ENCODE measurements around the gene ANP32A. TPM values are rescaled to one million over a fixed set of nuclear protein-coding genes. Genes with fewer than 3 reads are reported as not detected.

ANP32A gene
- total RNA-seq, 5 donors from 2014 or later (not counting 1 experiment from before 2014, with no cell fraction given), result 93.2 to 123 (median 116) TPM

GRCh38 chr15:68778876-68779275, 41.8 kb downstream of the ANP32A start:
- H3K27me3 ChIP-seq (replicated peaks in 1 of 2; ENCODE audit: control insufficient read depth in 2 of 2, extremely low read depth in 1 of 2, insufficient read depth in 2 of 2, low read length in 1 of 2), result no peaks in the 10 kb centered on the region
- ChIA-PET POLR2A (no interaction called here), CTCF (no interaction called here)
- DNase-seq (no peak), ATAC-seq (replicated peaks in 1 of 4) (no peak)
- H3K4me3 ChIP-seq (ENCODE audit: control insufficient read depth in 1 of 2, extremely low read depth in 1 of 2, low read length in 1 of 2), result no peak overlapping the region
- H3K9me3 ChIP-seq, result no peaks in the 10 kb centered on the region
- 90% methylated on average over 2 of the region's 9 CpGs for WGBS (ENCODE audit: insufficient coverage)
- no peaks in the 10 kb centered on the region for H3K27me3 Mint-ChIP-seq
- H3K36me3 ChIP-seq (ENCODE audit: control insufficient read depth in 2 of 2, extremely low read depth in 1 of 2, insufficient read depth in 1 of 2, low read length in 1 of 2), result peaks cover 4 to 33% of the 10 kb centered on the region in 2 donors
- no peak overlapping the region for H3K27ac Mint-ChIP-seq
- H3K4me1 ChIP-seq (ENCODE audit: control insufficient read depth in 1 of 2, extremely low read depth in 1 of 2, insufficient read depth in 2 of 2, low read length in 2 of 2), result peaks cover 13 to 23% of the 10 kb centered on the region in 2 experiments
- peaks cover 35% of the 10 kb centered on the region for H3K36me3 Mint-ChIP-seq
- H3K9me3 Mint-ChIP-seq, result no peaks in the 10 kb centered on the region
- H3K27ac ChIP-seq (ENCODE audit: low read length), result no peak overlapping the region
- peaks cover 21 to 24% (median 21%) of the 10 kb centered on the region in 3 donors for H3K4me1 Mint-ChIP-seq
- H3K4me3 Mint-ChIP-seq, result no peak overlapping the region

DNA sequence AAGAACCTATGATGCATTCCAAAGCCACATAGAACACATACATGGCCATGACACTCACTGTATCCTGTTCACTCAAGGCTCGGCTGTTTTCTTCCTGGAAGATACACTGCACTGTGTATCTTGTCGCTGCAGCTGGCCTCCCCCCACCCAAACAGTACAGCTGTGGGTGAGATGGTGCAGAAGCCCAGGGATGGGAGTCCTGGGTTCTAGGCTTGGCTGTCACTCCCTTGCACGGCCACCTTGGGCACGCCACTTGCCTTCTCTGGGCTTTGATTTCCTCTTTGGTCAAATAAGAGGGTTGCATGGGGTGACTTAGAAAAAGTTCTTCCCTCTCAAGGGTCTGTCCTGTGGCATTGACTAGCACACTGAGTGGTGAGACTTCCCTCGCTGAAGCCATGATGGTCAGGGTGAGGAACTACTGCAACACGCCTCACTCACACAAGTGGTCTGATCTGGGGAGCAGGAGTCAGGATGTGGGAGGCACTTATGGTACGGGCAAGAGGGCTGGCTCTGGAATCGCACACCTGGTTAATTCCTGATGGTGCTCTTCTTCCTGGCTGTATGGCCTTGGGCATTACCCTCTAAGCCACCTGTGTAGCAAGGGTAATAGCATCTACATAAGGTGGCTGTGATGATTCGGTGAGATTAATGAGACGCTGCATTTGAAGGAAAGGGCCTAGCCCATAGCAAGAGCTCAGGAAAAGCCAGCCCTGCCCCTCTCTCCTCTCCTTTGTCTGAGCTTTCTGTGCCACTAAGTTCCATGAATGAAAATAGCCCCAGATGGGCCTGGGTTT, 44.0 kb downstream of the ANP32A start:
- peaks cover 22% of the 10 kb centered on the region for H3K36me3 Mint-ChIP-seq
- H3K9me3 Mint-ChIP-seq, result no peaks in the 10 kb centered on the region
- no peak overlapping the region for H3K27ac ChIP-seq (ENCODE audit: low read length)
- no peak for ATAC-seq (replicated peaks in 1 of 4)
- H3K27ac Mint-ChIP-seq, result peak overlapping the region in 1 of 2 donors; percentile 13
- no peak overlapping the region for H3K4me3 Mint-ChIP-seq
- H3K4me3 ChIP-seq (ENCODE audit: control insufficient read depth in 1 of 2, extremely low read depth in 1 of 2, low read length in 1 of 2), result no peak overlapping the region
- H3K4me1 Mint-ChIP-seq, result peaks cover under 1 to 2% (median under 1%) of the 10 kb centered on the region in 3 donors
- no peak for DNase-seq
- no peaks in the 10 kb centered on the region for H3K9me3 ChIP-seq
- WGBS (ENCODE audit: insufficient coverage), result 87% methylated on average over 5 of the region's 10 CpGs
- ChIA-PET POLR2A (no interaction called here), CTCF (no interaction called here)
- H3K36me3 ChIP-seq (ENCODE audit: control insufficient read depth in 2 of 2, extremely low read depth in 1 of 2, insufficient read depth in 1 of 2, low read length in 1 of 2), result peaks cover 0 to 21% of the 10 kb centered on the region in 2 donors
- no peaks in the 10 kb centered on the region for H3K27me3 Mint-ChIP-seq
- H3K4me1 ChIP-seq (ENCODE audit: control insufficient read depth in 1 of 2, extremely low read depth in 1 of 2, insufficient read depth in 2 of 2, low read length in 2 of 2), result peaks cover 2 to 4% of the 10 kb centered on the region in 2 experiments
- H3K27me3 ChIP-seq (replicated peaks in 1 of 2; ENCODE audit: control insufficient read depth in 2 of 2, extremely low read depth in 1 of 2, insufficient read depth in 2 of 2, low read length in 1 of 2), result no peaks in the 10 kb centered on the region

DNA sequence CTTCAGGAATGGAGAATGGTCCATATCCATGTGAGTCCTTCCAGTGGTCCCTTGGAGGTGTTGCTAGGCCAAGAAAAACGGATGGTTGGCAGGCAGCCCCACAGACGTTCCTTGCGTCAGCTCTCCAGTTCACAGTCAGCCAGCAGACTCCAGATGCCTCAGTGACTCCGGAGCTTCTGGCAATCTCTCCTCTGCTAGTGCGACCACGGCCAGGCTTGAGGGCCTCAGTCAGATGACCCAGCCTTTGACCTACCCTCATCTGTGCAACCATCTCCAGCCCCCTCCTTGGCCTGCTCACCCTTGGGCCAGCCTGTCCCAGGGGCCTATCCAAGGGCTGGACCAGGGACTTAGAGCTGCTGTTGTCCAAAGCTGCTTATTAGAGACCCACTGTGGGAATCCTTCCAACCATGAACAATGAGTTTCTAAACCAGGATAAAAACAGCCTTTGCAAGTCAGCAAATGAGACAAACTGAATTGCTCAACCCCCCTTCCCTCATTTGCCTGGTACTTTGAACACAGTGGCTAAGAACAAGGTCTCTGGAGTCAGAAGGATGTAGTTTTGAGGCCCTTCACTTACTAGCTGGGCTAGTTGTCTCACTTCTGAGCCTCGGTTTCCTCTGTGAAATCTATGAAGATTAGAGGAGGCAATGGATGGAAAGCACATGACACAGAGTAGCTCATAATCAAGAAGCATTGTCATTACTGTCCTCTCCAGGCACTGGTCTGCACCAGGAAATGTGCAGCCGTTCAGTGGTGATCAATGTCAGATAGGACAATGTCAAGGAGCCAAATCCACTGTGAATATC, 44.8 kb downstream of the ANP32A start:
- Mint-ChIP-seq H3K4me1 (no peaks in the 10 kb centered on the region), H3K9me3 (no peaks in the 10 kb centered on the region), H3K4me3 (no peak overlapping the region), H3K27me3 (no peaks in the 10 kb centered on the region), H3K27ac (peak overlapping the region in 1 of 2 donors; percentile 12), H3K36me3 (peaks cover 21% of the 10 kb centered on the region)
- H3K4me3 ChIP-seq (ENCODE audit: control insufficient read depth in 1 of 2, extremely low read depth in 1 of 2, low read length in 1 of 2), result no peak overlapping the region
- DNase-seq, result no peak
- CTCF ChIA-PET, result no interaction called here
- H3K4me1 ChIP-seq (ENCODE audit: control insufficient read depth in 1 of 2, extremely low read depth in 1 of 2, insufficient read depth in 2 of 2, low read length in 2 of 2), result no peaks in the 10 kb centered on the region
- 85% methylated on average over 7 of the region's 8 CpGs for WGBS (ENCODE audit: insufficient coverage)
- no peak overlapping the region for H3K27ac ChIP-seq (ENCODE audit: low read length)
- no peaks in the 10 kb centered on the region for H3K9me3 ChIP-seq
- no peaks in the 10 kb centered on the region for H3K27me3 ChIP-seq (replicated peaks in 1 of 2; ENCODE audit: control insufficient read depth in 2 of 2, extremely low read depth in 1 of 2, insufficient read depth in 2 of 2, low read length in 1 of 2)
- peaks cover 0 to 18% of the 10 kb centered on the region in 2 donors for H3K36me3 ChIP-seq (ENCODE audit: control insufficient read depth in 2 of 2, extremely low read depth in 1 of 2, insufficient read depth in 1 of 2, low read length in 1 of 2)
- ATAC-seq (replicated peaks in 1 of 4), result peak in 1 of 4 experiments; percentile 23
- POLR2A ChIA-PET, result no interaction called here

GRCh38 chr15:68775236-68775577, 45.5 kb downstream of the ANP32A start:
- Mint-ChIP-seq H3K36me3 (peaks cover 15% of the 10 kb centered on the region), H3K4me1 (no peaks in the 10 kb centered on the region), H3K4me3 (no peak overlapping the region), H3K9me3 (no peaks in the 10 kb centered on the region), H3K27ac (no peak overlapping the region), H3K27me3 (no peaks in the 10 kb centered on the region)
- ATAC-seq (replicated peaks in 1 of 4) (no peak), DNase-seq (no peak)
- 100% methylated on average over 1 of the region's 3 CpGs for WGBS (ENCODE audit: insufficient coverage)
- POLR2A ChIA-PET, result no interaction called here
- Histone ChIP-seq H3K27me3 (replicated peaks in 1 of 2; ENCODE audit: control insufficient read depth in 2 of 2, extremely low read depth in 1 of 2, insufficient read depth in 2 of 2, low read length in 1 of 2) (peaks cover 0 to 3% of the 10 kb centered on the region in 2 experiments), H3K9me3 (no peaks in the 10 kb centered on the region), H3K4me3 (ENCODE audit: control insufficient read depth in 1 of 2, extremely low read depth in 1 of 2, low read length in 1 of 2) (no peak overlapping the region), H3K4me1 (ENCODE audit: control insufficient read depth in 1 of 2, extremely low read depth in 1 of 2, insufficient read depth in 2 of 2, low read length in 2 of 2) (no peaks in the 10 kb centered on the region), H3K27ac (ENCODE audit: low read length) (no peak overlapping the region), H3K36me3 (ENCODE audit: control insufficient read depth in 2 of 2, extremely low read depth in 1 of 2, insufficient read depth in 1 of 2, low read length in 1 of 2) (peaks cover 0 to 11% of the 10 kb centered on the region in 2 donors)
- CTCF ChIA-PET, result no interaction called here

- Mint-ChIP-seq H3K4me3 (no peak overlapping the region), H3K27ac (no peak overlapping the region), H3K36me3 (peaks cover 10% of the 10 kb centered on the region), H3K9me3 (no peaks in the 10 kb centered on the region), H3K4me1 (no peaks in the 10 kb centered on the region), H3K27me3 (no peaks in the 10 kb centered on the region)
- Histone ChIP-seq H3K9me3 (no peaks in the 10 kb centered on the region), H3K27ac (ENCODE audit: low read length) (no peak overlapping the region), H3K27me3 (replicated peaks in 1 of 2; ENCODE audit: control insufficient read depth in 2 of 2, extremely low read depth in 1 of 2, insufficient read depth in 2 of 2, low read length in 1 of 2) (peaks cover 0 to 4% of the 10 kb centered on the region in 2 experiments), H3K4me3 (ENCODE audit: control insufficient read depth in 1 of 2, extremely low read depth in 1 of 2, low read length in 1 of 2) (no peak overlapping the region), H3K36me3 (ENCODE audit: control insufficient read depth in 2 of 2, extremely low read depth in 1 of 2, insufficient read depth in 1 of 2, low read length in 1 of 2) (peaks cover 0 to 8% of the 10 kb centered on the region in 2 donors), H3K4me1 (ENCODE audit: control insufficient read depth in 1 of 2, extremely low read depth in 1 of 2, insufficient read depth in 2 of 2, low read length in 2 of 2) (no peaks in the 10 kb centered on the region)
- WGBS (ENCODE audit: insufficient coverage), result 100% methylated on average over 1 of the region's 3 CpGs
- ChIA-PET CTCF (interaction anchor here in 1 of 2 donors (0.6 kb wide), 1 partner anchor 9 kb away, joined by 3 read pairs; no protein-coding TSS in a partner anchor), POLR2A (no interaction called here)
- DNase-seq, result no peak
- ATAC-seq (replicated peaks in 1 of 4), result no peak
Observed at GRCh38 chr15:68774521-68775235, 46.0 kb downstream of the ANP32A start.

GRCh38 chr15:68774120-68774519, 46.6 kb downstream of the ANP32A start:
- DNase-seq (no peak), ATAC-seq (replicated peaks in 1 of 4) (no peak)
- CTCF ChIA-PET, result interaction anchor here in 1 of 2 donors (0.6 kb wide), 1 partner anchor 8 kb away, joined by 3 read pairs; no protein-coding TSS in a partner anchor
- POLR2A ChIA-PET, result no interaction called here
- no peaks in the 10 kb centered on the region for H3K9me3 Mint-ChIP-seq
- WGBS (ENCODE audit: insufficient coverage), result 100% methylated on average over 2 of the region's 4 CpGs
- Histone ChIP-seq H3K4me1 (ENCODE audit: control insufficient read depth in 1 of 2, extremely low read depth in 1 of 2, insufficient read depth in 2 of 2, low read length in 2 of 2) (no peaks in the 10 kb centered on the region), H3K27me3 (replicated peaks in 1 of 2; ENCODE audit: control insufficient read depth in 2 of 2, extremely low read depth in 1 of 2, insufficient read depth in 2 of 2, low read length in 1 of 2) (peaks cover 0 to 4% of the 10 kb centered on the region in 2 experiments), H3K9me3 (no peaks in the 10 kb centered on the region), H3K4me3 (ENCODE audit: control insufficient read depth in 1 of 2, extremely low read depth in 1 of 2, low read length in 1 of 2) (no peak overlapping the region), H3K27ac (ENCODE audit: low read length) (no peak overlapping the region), H3K36me3 (ENCODE audit: control insufficient read depth in 2 of 2, extremely low read depth in 1 of 2, insufficient read depth in 1 of 2, low read length in 1 of 2) (peaks cover 0 to 3% of the 10 kb centered on the region in 2 donors)
- no peak overlapping the region for H3K27ac Mint-ChIP-seq
- H3K4me1 Mint-ChIP-seq, result no peaks in the 10 kb centered on the region
- H3K36me3 Mint-ChIP-seq, result peaks cover 7% of the 10 kb centered on the region
- H3K27me3 Mint-ChIP-seq, result no peaks in the 10 kb centered on the region
- no peak overlapping the region for H3K4me3 Mint-ChIP-seq

Measured in T-cell (primary cell).